Measurements from ENCODE around the gene CREB5. TPM values are rescaled to one million over a fixed set of nuclear protein-coding genes. Genes with fewer than 3 reads are reported as not detected.

CREB5 gene
- total and polyA plus RNA-seq, 2 experiments from 2014 or later = 2.4 to 4.4 TPM

DNA sequence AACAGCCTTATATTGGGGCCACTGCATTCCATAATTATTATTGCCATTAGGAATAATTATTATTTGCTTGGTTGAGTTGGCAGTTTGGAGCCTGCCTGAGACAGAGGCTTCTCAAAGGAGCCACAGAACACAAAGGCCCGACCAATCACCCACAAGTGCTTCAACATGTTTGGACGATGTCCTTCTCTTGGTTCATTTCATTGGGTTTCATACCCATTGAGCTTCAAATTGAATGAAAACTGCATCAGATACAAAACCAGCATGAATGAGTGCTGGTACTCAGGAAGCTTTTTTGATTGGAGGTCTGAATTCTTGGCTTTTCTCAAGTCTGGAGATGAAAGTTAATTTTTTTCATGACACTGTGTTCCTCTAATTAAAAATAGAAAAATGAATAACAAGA is 168.3 kb downstream of the CREB5 start (continued):
- TF ChIP-seq, protein P1, sequence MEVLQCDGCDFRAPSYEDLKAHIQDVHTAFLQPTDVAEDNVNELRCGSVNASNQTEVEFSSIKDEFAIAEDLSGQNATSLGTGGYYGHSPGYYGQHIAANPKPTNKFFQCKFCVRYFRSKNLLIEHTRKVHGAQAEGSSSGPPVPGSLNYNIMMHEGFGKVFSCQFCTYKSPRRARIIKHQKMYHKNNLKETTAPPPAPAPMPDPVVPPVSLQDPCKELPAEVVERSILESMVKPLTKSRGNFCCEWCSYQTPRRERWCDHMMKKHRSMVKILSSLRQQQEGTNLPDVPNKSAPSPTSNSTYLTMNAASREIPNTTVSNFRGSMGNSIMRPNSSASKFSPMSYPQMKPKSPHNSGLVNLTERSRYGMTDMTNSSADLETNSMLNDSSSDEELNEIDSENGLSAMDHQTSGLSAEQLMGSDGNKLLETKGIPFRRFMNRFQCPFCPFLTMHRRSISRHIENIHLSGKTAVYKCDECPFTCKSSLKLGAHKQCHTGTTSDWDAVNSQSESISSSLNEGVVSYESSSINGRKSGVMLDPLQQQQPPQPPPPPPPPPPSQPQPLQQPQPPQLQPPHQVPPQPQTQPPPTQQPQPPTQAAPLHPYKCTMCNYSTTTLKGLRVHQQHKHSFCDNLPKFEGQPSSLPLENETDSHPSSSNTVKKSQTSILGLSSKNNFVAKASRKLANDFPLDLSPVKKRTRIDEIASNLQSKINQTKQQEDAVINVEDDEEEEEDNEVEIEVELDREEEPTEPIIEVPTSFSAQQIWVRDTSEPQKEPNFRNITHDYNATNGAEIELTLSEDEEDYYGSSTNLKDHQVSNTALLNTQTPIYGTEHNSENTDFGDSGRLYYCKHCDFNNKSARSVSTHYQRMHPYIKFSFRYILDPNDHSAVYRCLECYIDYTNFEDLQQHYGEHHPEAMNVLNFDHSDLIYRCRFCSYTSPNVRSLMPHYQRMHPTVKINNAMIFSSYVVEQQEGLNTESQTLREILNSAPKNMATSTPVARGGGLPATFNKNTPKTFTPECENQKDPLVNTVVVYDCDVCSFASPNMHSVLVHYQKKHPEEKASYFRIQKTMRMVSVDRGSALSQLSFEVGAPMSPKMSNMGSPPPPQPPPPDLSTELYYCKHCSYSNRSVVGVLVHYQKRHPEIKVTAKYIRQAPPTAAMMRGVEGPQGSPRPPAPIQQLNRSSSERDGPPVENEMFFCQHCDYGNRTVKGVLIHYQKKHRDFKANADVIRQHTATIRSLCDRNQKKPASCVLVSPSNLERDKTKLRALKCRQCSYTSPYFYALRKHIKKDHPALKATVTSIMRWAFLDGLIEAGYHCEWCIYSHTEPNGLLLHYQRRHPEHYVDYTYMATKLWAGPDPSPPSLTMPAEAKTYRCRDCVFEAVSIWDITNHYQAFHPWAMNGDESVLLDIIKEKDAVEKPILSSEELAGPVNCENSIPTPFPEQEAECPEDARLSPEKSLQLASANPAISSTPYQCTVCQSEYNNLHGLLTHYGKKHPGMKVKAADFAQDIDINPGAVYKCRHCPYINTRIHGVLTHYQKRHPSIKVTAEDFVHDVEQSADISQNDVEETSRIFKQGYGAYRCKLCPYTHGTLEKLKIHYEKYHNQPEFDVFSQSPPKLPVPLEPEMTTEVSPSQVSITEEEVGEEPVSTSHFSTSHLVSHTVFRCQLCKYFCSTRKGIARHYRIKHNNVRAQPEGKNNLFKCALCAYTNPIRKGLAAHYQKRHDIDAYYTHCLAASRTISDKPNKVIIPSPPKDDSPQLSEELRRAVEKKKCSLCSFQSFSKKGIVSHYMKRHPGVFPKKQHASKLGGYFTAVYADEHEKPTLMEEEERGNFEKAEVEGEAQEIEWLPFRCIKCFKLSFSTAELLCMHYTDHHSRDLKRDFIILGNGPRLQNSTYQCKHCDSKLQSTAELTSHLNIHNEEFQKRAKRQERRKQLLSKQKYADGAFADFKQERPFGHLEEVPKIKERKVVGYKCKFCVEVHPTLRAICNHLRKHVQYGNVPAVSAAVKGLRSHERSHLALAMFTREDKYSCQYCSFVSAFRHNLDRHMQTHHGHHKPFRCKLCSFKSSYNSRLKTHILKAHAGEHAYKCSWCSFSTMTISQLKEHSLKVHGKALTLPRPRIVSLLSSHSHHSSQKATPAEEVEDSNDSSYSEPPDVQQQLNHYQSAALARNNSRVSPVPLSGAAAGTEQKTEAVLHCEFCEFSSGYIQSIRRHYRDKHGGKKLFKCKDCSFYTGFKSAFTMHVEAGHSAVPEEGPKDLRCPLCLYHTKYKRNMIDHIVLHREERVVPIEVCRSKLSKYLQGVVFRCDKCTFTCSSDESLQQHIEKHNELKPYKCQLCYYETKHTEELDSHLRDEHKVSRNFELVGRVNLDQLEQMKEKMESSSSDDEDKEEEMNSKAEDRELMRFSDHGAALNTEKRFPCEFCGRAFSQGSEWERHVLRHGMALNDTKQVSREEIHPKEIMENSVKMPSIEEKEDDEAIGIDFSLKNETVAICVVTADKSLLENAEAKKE (CRISPR knock-in tag; IDR thresholded peaks at IDR 0.05) = no peak
- no peak for TF ChIP-seq POLR2AphosphoS5 (IDR thresholded peaks at IDR 0.05; ENCODE audit: low read depth)

DNA sequence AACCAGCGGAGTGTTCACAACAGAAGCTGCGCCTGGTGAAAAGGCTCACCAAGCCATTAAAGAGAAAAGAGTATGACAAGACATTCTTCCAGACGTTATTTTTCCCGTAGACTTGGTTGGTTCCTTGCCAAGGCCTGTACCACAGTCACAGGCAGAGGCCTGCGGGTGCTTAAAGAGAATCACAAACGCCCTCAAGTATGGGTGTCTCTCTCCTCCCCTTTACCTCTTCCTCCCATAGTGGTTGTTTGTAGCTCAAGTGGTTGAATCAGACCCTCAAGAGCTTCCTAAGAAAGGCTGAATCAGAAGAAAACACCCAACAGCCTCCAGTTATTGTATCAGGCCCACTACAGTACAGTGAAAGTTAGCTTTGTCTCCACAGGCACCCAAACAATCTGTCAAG is 169.0 kb downstream of the CREB5 start:
- Mint-ChIP-seq H3K27me3 (ENCODE audit: insufficient read depth, low read depth, poor library complexity) (no peaks in the 10 kb centered on the region), H3K36me3 (ENCODE audit: low read depth) (no peaks in the 10 kb centered on the region), H3K9me3 (no peaks in the 10 kb centered on the region), H3K4me3 (no peak overlapping the region), H3K27ac (peak overlapping the region; percentile 5; the same call in 1 of the 2 replicates), H3K4me1 (no peaks in the 10 kb centered on the region)
- Histone ChIP-seq H3K4me3 (no peak overlapping the region), H3K9me2 (ENCODE audit: insufficient read depth) (0 out of 2 replicates have a peak, but pooled peaks cover 3% of the 10 kb centered on the region), H3K4me2 (no peak overlapping the region), H3K79me2 (replicated peaks; ENCODE audit: insufficient read depth) (no peaks in the 10 kb centered on the region), H3K27ac (ENCODE audit: low read depth) (no peak overlapping the region), H4K20me1 (replicated peaks; ENCODE audit: insufficient read depth) (no peaks in the 10 kb centered on the region), H3K4me1 (ENCODE audit: insufficient read depth) (no peaks in the 10 kb centered on the region), H2AFZ (peak overlapping the region; percentile 74; the same call in 1 of the 2 replicates), H3F3A (replicated peaks; ENCODE audit: low read depth) (no peaks in the 10 kb centered on the region), H3K36me3 (ENCODE audit: insufficient read depth) (no peaks in the 10 kb centered on the region), H3K27me3 (ENCODE audit: insufficient read depth) (no peaks in the 10 kb centered on the region)
- DNase-seq (ENCODE audit: low spot score) = no peak
- TF ChIP-seq NANOG (IDR thresholded peaks at IDR 0.05; ENCODE audit: borderline replicate concordance) = no peak
- TF ChIP-seq, protein P2, sequence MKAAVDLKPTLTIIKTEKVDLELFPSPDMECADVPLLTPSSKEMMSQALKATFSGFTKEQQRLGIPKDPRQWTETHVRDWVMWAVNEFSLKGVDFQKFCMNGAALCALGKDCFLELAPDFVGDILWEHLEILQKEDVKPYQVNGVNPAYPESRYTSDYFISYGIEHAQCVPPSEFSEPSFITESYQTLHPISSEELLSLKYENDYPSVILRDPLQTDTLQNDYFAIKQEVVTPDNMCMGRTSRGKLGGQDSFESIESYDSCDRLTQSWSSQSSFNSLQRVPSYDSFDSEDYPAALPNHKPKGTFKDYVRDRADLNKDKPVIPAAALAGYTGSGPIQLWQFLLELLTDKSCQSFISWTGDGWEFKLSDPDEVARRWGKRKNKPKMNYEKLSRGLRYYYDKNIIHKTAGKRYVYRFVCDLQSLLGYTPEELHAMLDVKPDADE (IDR thresholded peaks at IDR 0.05) = no peak
- TF ChIP-seq ZNF331 (CRISPR knock-in tag; IDR thresholded peaks at IDR 0.05; ENCODE audit: low read depth) = no peak
- no peak for TF ChIP-seq EZH2 (IDR thresholded peaks at IDR 0.05; ENCODE audit: low read depth, unreplicated experiment)
- TF ChIP-seq, protein P1 (CRISPR knock-in tag; IDR thresholded peaks at IDR 0.05) = no peak
- TF ChIP-seq EZH2phosphoT487 (IDR thresholded peaks at IDR 0.05; ENCODE audit: unreplicated experiment) = no peak
- TF ChIP-seq POLR2AphosphoS5 (IDR thresholded peaks at IDR 0.05; ENCODE audit: low read depth) = no peak
- ATAC-seq = no peak
